GM12878 (cell line): ENCODE results near the gene JMJD7. TPM values are rescaled to one million over a fixed set of nuclear protein-coding genes. Genes with fewer than 3 reads are reported as not detected.

Experiments used
- ATAC-seq: fragments of 200-7000 bp; cut with Tn5 transposase; 3 replicates; pipeline ENCODE4 v1.9.1; 2020; ENCODE audit warnings: mild to moderate bottlenecking, moderate library complexity
- BruUV-seq: library from RNA; stranded (reverse); fragments of 400-500 nt; replicated peaks from 2 replicates; lab custom pipeline; 2021; lab: Mats Ljungman, UMichigan
- CTCF ChIA-PET: fragments of 300-600 bp; sonication (Branson Sonifier 250); formaldehyde crosslinking; extraction: SDS; loops from one replicate; lab custom pipeline; 2021; ENCODE audit warnings: inconsistent platforms; lab: Yijun Ruan, JAX
- POLR2A ChIA-PET: fragments of 350-600 bp; formaldehyde crosslinking; extraction: SDS; loops from one replicate; lab custom pipeline; 2021; ENCODE audit warnings: inconsistent platforms; lab: Charles Lee
- RAD21 ChIA-PET: fragments of 300-600 bp; sonication (Branson Sonifier 250); formaldehyde crosslinking; loops from one replicate; lab custom pipeline; 2023; ENCODE audit warnings: antibody characterized with exemption; ENCODE audit not compliant: unreplicated experiment; lab: Charles Lee
- SMC1A ChIA-PET: fragments of 300-600 bp; sonication (Branson Sonifier 250); formaldehyde crosslinking; loops from one replicate; lab custom pipeline; 2023; ENCODE audit not compliant: unreplicated experiment, uncharacterized antibody; lab: Charles Lee
- DNase-seq: peaks from one replicate; pipeline ENCODE4 v3.0.0-alpha.2; 2011; ENCODE audit warnings: low read depth, low spot score
- FAIRE-seq: peaks from 3 replicates; lab custom pipeline; 2011; peaks lifted over from hg19 to GRCh38; lab: Jason Lieb, UNC
- H2AFZ ChIP-seq: 2 replicates; pipeline ENCODE4 v1.6.0; 2011; ENCODE audit warnings: low read depth, low read length, control low read depth; ENCODE audit not compliant: control insufficient read depth
- H3K27ac ChIP-seq: 2 replicates; pipeline ENCODE4 v1.5.1; 2011; ENCODE audit warnings: control low read depth; ENCODE audit not compliant: control insufficient read depth, insufficient read depth
- H3K27me3 ChIP-seq, 2 experiments: replicated peaks in 1 of 2; 2 replicates each; pipeline versions ENCODE4 v1.6.0 to v1.6.1; 2011; ENCODE audit warnings: low read length in 1 of 2; ENCODE audit not compliant: control insufficient read depth in 2 of 2, insufficient read depth in 2 of 2
- H3K36me3 ChIP-seq, 2 experiments: 2 replicates each; pipeline ENCODE4 v1.5.1; 2011; ENCODE audit warnings: low read length in 1 of 2; ENCODE audit not compliant: control insufficient read depth in 2 of 2, insufficient read depth in 2 of 2
- H3K4me1 ChIP-seq: 2 replicates; pipeline ENCODE4 v1.6.1; 2011; ENCODE audit warnings: mild to moderate bottlenecking, low read length, moderate library complexity, mixed read lengths; ENCODE audit not compliant: control insufficient read depth, insufficient read depth
- H3K4me2 ChIP-seq: 2 replicates; pipeline ENCODE4 v1.6.0; 2011; ENCODE audit warnings: control low read depth; ENCODE audit not compliant: control insufficient read depth, insufficient read depth
- H3K4me3 ChIP-seq: fragments of 200-600 bp; sonication (generic); 2 replicates; pipeline ENCODE4 v1.5.1; 2016
- H3K79me2 ChIP-seq: 2 replicates; pipeline ENCODE4 v1.6.0; 2011; ENCODE audit warnings: low read length; ENCODE audit not compliant: control insufficient read depth, insufficient read depth
- H3K9ac ChIP-seq: 2 replicates; pipeline ENCODE4 v1.8.0; 2011; ENCODE audit warnings: low read length, control low read depth, mixed read lengths; ENCODE audit not compliant: control insufficient read depth, insufficient read depth
- H3K9me3 ChIP-seq: replicated peaks from 3 replicates; pipeline ENCODE4 v1.5.1; 2011; ENCODE audit warnings: mild to moderate bottlenecking, low read length; ENCODE audit not compliant: control insufficient read depth, insufficient read depth
- H4K20me1 ChIP-seq: 2 replicates; pipeline ENCODE4 v1.6.0; 2011; ENCODE audit not compliant: control insufficient read depth, insufficient read depth
- ATF2 ChIP-seq: IDR thresholded peaks from 2 replicates; pipeline ENCODE4 v1.6.1; 2012; ENCODE audit warnings: low read length, inconsistent platforms
- KDM1A ChIP-seq: fragments of 200-600 bp; sonication (generic); IDR thresholded peaks from 2 replicates; pipeline ENCODE4 v1.6.1; 2016; ENCODE audit warnings: borderline replicate concordance
- POU2F2 ChIP-seq: IDR thresholded peaks from 3 replicates; pipeline ENCODE4 v1.6.1; 2011; ENCODE audit warnings: low read depth, mild to moderate bottlenecking, low read length, borderline replicate concordance
- SMC3 ChIP-seq: IDR thresholded peaks from 2 replicates; pipeline ENCODE4 v1.6.1; 2011; ENCODE audit warnings: low read length, improper control_type of control experiment, borderline replicate concordance
- SREBF2 ChIP-seq: IDR thresholded peaks from 2 replicates; pipeline ENCODE4 v1.6.1; 2012; ENCODE audit warnings: mild to moderate bottlenecking, low read length
- ZNF592 ChIP-seq: fragments of 450-650 bp; IDR thresholded peaks from 2 replicates; pipeline ENCODE4 v1.6.1; 2017; ENCODE audit warnings: mild to moderate bottlenecking, moderate library complexity
- ZNF622 ChIP-seq: fragments of 450-650 bp; IDR thresholded peaks from 2 replicates; pipeline ENCODE4 v1.6.1; 2017; ENCODE audit warnings: mild to moderate bottlenecking, inconsistent platforms
- WGBS: methylation state at CpG from one replicate; pipeline ENCODE4 v1.1.6; 2016; ENCODE audit warnings: low lambda C conversion rate; ENCODE audit not compliant: insufficient replicate concordance, insufficient coverage; ENCODE audit errors: missing lambda C conversion rate; 5-methylcytosine and 5-hydroxymethylcytosine counted together
- in situ Hi-C: fragments of 300-500 bp; cut with MboI; formaldehyde crosslinking; loops from 9 replicates; pipeline ENCODE4 v1.14.3; 2018; ENCODE audit warnings: mixed read lengths
- intact Hi-C: fragments of 100-400 bp; cut with micrococcal nuclease; formaldehyde crosslinking; loops from one replicate; pipeline ENCODE4 v1.14.2; 2022; ENCODE audit not compliant: unreplicated experiment
- polyA plus RNA-seq, 11 experiments: library from polyadenylated mRNA; depleted of rRNA in 4 of 11; unstranded in 6 of 11; stranded (reverse) in 5 of 11; fragments of >200 nt; fragmentation: Nextera tagmentation in 4 of 11; fragmentation: Illumina TruSeq in 1 of 11; extraction: Ambion mirVana in 4 of 11; extraction: Trizol in 1 of 11; gene quantifications; 1 replicate in 1 of 11; 2 replicates in 10 of 11; pipeline versions ENCODE4 v1.2.1 to v1.2.3, GENCODE V29; 2011 to 2016; ENCODE audit warnings: inconsistent platforms in 2 of 11, missing spikeins in 2 of 11, low read depth in 1 of 11
- total RNA-seq, 4 experiments: library from RNA; depleted of rRNA in 3 of 4; stranded (reverse); fragments of >200 nt in 3 of 4; fragmentation: Illumina TruSeq in 1 of 4; extraction: Trizol in 1 of 4; gene quantifications; 2 replicates each; pipeline versions ENCODE4 v1.2.1 to v1.2.3, GENCODE V29; 2013 to 2021
- TF ChIP-seq, protein P1 (sequence below): fragments of 450-650 bp; IDR thresholded peaks from 2 replicates; pipeline ENCODE4 v1.6.1; 2014; ENCODE audit warnings: mild to moderate bottlenecking

The JMJD7 gene
- total and polyA plus RNA-seq, 10 of the 15 experiments (the other 5 are each of a cell fraction or from before 2014, with no cell fraction given) = 0.79 to 12.2 (median 6.5) TPM

DNA sequence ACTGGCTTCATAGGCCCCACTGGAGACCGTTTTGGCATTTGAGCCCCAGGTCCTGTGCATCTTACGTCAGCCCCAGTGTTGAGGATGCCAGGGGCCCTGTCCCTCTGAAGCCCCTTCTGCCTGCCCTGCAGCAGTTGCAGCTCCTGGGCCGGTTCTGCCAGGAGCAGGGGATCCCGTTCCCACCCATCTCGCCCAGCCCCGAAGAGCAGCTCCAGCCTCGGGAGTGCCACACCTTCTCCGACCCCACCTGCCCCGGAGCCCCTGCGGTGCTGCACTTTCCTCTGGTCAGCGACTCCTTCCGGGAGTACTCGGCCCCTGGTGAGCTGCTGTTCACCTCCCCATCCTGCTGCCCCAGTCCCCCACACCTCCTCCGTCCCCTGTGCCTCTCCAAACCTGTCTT is 19.3 kb downstream of the JMJD7 start:
- Histone ChIP-seq H4K20me1 (no peaks in the 10 kb centered on the region; the same call in 1 of the 2 replicates), H2AFZ (no peak overlapping the region), H3K9ac (no peak overlapping the region), H3K4me1 (no peaks in the 10 kb centered on the region), H3K79me2 (no peaks in the 10 kb centered on the region), H3K27me3 (no peaks in the 10 kb centered on the region), H3K9me3 (no peaks in the 10 kb centered on the region), H3K36me3 (no peaks in the 10 kb centered on the region; a peak in 1 of 4 replicates), H3K27ac (no peak overlapping the region), H3K4me2 (no peak overlapping the region), H3K4me3 (no peak overlapping the region)
- ChIA-PET RAD21 (no interaction called here), SMC1A (interaction anchor here (1.0 kb wide), 1 partner anchor 237 kb away, joined by 3 read pairs; no protein-coding TSS in a partner anchor), CTCF (interaction anchor here (1.0 to 1.2 kb wide), 2 partner anchors 56 to 57 kb away, joined by 3 read pairs; no protein-coding TSS in a partner anchor), POLR2A (interaction anchor here (1.3 kb wide), 1 partner anchor 9 kb away, joined by 4 read pairs; no protein-coding TSS in a partner anchor)
- 90% methylated on average over 14 of the region's 14 CpGs for WGBS
- intact Hi-C loops = no loop called here
- TF ChIP-seq ZNF592 (no peak), ZNF622 (no peak), POU2F2 (no peak), KDM1A (no peak), SMC3 (no peak), SREBF2 (no peak), ATF2 (no peak)
- TF ChIP-seq, protein P1, sequence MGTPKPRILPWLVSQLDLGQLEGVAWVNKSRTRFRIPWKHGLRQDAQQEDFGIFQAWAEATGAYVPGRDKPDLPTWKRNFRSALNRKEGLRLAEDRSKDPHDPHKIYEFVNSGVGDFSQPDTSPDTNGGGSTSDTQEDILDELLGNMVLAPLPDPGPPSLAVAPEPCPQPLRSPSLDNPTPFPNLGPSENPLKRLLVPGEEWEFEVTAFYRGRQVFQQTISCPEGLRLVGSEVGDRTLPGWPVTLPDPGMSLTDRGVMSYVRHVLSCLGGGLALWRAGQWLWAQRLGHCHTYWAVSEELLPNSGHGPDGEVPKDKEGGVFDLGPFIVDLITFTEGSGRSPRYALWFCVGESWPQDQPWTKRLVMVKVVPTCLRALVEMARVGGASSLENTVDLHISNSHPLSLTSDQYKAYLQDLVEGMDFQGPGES = no peak
- ATAC-seq (no peak), FAIRE-seq (no peak), DNase-seq (no peak)
- in situ Hi-C loops = no loop called here
- no TSS peak for BruUV-seq
